WI38 (cell line): ENCODE measurements around the gene NMBR.
"Not testable (repeated sequence)": the region's sequence is repeated elsewhere in the genome, so short reads cannot be mapped to it uniquely, and the experiment has no call there.

ENCODE experiments used
- H3K4me3 ChIP-seq: 2 replicates; pipeline ENCODE4 v1.5.1; 2011; ENCODE audit warnings: low read depth, mild to moderate bottlenecking, control low read depth, low read length
- TF ChIP-seq, protein P1 (sequence below): IDR thresholded peaks from 2 replicates; pipeline ENCODE4 v1.5.1; 2012; ENCODE audit warnings: low read depth, mild to moderate bottlenecking, control low read depth, low read length

Gene NMBR

DNA sequence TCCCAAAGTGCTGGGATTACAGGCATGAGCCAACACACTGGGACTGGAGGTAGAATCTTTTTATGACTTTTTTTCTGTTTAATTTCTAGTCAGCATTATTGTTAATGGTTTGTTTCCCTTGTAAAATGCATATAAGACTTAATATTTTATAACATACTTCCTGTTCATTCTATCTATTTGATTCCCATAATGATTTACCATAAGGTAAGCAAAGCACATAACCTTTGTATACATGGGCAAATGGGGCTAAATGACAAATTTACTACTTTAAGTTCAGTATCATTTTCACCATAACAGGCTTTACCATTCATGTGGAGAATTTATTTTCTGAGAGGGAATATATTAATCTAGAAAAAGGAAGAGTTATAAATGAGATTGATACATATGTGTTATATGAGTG is 24.4 kb upstream of the NMBR start:
- H3K4me3 ChIP-seq, result no peak overlapping the region
- TF ChIP-seq, protein P1, sequence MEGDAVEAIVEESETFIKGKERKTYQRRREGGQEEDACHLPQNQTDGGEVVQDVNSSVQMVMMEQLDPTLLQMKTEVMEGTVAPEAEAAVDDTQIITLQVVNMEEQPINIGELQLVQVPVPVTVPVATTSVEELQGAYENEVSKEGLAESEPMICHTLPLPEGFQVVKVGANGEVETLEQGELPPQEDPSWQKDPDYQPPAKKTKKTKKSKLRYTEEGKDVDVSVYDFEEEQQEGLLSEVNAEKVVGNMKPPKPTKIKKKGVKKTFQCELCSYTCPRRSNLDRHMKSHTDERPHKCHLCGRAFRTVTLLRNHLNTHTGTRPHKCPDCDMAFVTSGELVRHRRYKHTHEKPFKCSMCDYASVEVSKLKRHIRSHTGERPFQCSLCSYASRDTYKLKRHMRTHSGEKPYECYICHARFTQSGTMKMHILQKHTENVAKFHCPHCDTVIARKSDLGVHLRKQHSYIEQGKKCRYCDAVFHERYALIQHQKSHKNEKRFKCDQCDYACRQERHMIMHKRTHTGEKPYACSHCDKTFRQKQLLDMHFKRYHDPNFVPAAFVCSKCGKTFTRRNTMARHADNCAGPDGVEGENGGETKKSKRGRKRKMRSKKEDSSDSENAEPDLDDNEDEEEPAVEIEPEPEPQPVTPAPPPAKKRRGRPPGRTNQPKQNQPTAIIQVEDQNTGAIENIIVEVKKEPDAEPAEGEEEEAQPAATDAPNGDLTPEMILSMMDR, result no peak

DNA sequence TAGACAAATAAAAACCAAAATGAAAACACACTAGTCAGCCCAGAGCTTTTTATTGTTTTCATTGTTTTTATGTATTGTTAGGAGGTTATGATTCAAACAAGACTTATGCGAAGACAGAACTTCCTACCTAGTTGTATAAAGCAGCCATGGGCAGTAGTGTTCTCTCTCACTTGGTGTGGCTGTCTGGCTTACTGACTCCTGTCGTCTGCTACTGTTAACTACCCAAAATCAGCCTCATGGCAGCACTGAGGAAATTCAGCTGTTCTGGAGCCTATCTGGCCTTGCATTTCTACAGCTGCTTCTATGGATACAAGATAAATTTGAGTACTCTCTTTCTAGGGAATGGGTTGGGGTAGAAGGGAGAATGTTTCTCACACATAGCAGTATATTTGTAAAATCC is 20.6 kb upstream of the NMBR start:
- no peak overlapping the region for H3K4me3 ChIP-seq
- TF ChIP-seq, protein P1, result no peak

DNA sequence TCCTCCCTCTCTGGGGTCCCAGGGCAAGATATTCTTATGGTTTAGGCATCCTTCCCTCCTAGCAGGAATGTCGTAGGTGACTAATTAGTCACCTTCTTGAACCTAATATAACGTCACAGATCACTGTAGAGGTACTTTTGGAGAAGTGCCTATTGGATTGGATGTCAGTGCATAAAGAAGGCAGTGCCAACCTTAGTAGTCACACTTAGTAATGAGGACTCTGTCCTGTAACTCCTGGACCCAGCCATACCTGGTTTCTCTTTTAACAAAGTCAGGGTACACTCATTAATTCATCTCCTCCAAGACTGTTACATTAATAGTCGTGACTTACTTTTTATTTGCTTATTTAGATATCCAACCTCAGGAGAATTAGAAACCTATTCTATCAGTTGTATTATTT is 20.1 kb upstream of the NMBR start:
- H3K4me3 ChIP-seq, result no peak overlapping the region
- TF ChIP-seq, protein P1, result no peak

DNA sequence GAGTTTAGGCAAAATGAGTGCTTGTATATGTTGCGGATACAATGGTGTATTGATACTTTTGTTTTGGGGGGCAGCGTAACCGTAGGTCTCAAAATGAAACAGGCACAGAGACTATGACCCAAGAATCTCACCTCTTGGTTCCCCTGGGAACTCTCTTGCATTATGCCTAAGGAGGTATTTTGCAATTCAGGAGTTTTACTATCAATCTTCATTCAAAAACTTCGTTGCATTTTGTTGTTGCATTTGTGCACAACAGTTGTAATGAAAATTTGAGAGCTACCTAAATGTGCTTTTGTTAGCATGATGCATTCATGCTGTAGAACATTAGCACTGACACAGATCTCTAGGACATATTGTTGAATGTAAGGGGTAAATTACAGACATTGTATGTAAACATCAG is 18.3 kb upstream of the NMBR start:
- TF ChIP-seq, protein P1, result no peak
- H3K4me3 ChIP-seq, result no peak overlapping the region

DNA sequence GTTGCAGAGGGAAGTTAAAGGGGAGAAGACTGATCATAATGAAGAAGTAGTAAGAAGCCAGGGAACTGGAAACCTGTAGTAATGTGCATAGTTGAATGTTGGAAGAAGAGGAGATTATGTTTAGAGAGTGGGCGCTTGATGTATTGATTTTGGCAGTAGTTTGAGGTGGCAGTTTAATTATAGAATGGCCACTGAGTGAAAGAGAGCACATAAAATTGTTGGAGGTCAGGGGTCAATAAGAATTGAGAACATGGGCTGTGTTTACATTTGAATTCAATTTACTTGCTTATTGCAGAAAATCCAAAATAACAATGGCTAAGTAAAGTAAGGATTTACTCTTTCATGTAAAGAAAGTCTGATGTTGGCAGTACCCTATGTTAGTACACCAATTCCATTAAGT is 15.9 kb upstream of the NMBR start:
- no peak overlapping the region for H3K4me3 ChIP-seq
- TF ChIP-seq, protein P1, result no peak

DNA sequence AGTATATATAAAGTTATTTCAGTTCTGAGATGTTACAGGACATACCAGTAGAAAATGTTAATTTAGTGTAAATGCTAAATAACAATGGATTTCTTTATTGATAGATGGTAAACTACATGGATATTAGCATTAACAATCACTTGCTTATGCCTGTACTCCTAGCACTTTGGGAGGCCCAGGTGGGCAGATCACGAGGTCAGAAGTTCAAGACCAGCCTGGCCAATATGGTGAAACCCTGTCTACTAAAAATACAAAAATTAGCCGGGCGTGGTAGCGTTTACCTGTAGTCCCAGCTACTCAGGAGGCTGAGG is 9.8 kb upstream of the NMBR start:
- H3K4me3 ChIP-seq, result not testable (repeated sequence)

DNA sequence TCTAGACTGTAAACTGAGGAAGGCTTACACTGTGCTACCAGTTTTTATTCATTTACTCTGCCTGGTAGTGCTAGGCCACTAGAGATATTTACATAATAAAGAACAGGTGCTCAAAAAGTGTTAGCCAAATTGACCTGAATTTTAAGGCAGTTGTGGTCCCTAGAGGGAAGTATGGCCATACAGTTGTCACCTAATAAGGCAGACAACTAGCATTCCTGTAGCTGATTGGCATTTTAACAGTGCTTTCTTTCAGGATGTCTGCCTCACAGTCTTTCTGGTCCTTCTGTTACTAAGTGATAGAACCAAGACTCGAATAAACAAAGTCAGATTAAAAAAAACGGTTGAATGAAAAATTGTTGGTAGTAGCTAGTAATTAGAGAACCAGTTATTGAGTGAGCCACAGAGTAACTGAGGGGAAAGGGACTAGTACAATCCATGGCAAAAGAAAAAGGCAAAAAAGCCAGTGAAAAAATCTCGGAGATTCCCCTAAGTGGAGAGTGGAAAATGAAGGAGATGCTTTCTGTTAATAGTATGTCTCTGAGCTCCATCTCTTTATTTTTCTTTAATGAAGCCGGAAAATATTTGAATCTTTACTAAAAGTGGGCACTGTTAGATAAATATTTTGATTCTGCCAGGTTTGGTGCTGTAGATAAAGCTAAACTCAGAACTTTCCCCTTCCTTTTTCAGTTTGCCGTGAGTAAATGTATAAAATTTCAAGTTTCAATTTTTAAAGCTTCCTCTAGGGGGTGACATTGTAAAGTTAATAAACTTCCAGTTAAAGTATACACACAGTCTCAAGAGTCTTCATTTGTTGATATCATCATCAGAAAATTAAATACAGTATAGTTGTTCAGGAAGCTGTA is 9.2 kb upstream of the NMBR start:
- 0 out of 2 replicates have a peak overlapping the region, but pooled peaks have one; percentile 11 for H3K4me3 ChIP-seq
- TF ChIP-seq, protein P1, result no peak

DNA sequence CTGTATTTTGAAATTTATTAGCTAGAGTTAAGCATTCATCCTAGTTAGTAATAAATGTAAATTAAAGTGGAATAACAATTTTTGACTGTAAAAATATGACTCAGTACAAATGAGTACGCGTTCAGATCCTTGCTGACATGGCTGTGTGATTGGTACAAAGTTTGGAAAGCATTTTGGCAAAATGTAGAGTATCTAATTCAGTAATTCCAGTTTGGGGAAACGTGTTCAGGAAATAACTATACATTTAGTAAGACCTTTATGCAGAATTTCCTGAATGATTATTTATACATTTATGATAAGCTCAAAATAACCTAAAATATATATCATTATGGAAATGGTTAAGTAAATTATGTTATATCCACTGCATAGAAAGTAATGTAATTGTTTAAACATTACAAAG is 8.2 kb upstream of the NMBR start:
- TF ChIP-seq, protein P1, result no peak

More for the DNA sequence above, 8.2 kb upstream of the NMBR start:
- no peak overlapping the region for H3K4me3 ChIP-seq
